Smooth muscle cell of trachea (primary cell): ENCODE measurements around the gene GALNS. TPM values are rescaled to one million over a fixed set of nuclear protein-coding genes. Genes with fewer than 3 reads are reported as not detected.

Experiments
- total RNA-seq: library from RNA; depleted of rRNA; stranded (reverse); fragments of >200 nt; gene quantifications from 2 replicates; pipeline ENCODE4 v1.2.1, GENCODE V29; 2014

Gene GALNS, protein sequence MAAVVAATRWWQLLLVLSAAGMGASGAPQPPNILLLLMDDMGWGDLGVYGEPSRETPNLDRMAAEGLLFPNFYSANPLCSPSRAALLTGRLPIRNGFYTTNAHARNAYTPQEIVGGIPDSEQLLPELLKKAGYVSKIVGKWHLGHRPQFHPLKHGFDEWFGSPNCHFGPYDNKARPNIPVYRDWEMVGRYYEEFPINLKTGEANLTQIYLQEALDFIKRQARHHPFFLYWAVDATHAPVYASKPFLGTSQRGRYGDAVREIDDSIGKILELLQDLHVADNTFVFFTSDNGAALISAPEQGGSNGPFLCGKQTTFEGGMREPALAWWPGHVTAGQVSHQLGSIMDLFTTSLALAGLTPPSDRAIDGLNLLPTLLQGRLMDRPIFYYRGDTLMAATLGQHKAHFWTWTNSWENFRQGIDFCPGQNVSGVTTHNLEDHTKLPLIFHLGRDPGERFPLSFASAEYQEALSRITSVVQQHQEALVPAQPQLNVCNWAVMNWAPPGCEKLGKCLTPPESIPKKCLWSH
- 34.9 and 57.7 TPM in 2 replicates for total RNA-seq

DNA sequence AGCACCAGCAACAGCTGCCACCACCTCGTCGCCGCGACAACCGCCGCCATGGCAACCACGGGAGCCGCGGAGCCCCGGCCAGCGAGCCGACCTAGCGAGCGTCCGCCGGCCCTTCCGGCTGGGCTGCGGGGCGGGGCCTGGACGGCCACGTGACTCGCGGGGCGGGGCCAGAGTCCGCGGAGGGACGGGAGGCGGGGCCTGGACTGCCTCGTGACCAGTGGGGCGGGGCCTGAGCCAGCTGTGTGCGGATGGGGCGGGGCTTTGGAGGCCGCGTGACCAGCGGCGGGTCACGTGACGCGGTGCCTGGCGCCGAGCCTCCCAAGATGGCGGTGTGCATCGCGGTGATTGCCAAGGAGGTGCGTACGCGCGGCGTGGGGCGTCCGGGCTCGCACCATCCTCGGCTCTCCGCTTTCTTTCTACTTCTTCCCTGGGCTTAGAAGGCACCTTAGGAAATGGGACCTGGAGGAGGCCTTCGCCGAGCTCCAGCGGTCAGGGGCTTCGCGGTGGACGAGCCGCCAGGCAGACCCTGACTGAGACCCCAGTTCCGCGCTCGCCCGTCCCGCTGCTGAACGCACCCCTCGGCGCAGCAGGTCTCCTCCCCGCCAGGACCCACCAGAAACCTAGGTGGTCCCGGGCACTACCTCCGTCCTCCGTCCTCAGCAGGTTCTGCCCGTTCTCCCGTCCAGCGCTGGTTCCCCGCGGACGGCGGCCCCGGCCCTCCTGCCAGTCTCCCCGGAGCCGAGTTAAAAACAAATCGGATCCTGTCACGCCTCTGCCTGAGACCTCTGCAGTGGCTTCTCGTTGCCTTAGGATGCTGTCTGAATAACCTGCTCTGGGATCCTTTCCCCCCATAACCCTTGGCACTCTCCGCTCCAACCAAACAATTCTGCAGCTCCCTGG lies at the start of gene GALNS, which contains the start of gene TRAPPC2L:
GALNS (minus strand) TSS at position 120 of the 900 bp plus-strand sequence; CDS start at position 50, 70 bp downstream.
TRAPPC2L (plus strand) TSS at position 300 of the 900 bp plus-strand sequence; CDS start at position 324, 24 bp downstream.

DNA sequence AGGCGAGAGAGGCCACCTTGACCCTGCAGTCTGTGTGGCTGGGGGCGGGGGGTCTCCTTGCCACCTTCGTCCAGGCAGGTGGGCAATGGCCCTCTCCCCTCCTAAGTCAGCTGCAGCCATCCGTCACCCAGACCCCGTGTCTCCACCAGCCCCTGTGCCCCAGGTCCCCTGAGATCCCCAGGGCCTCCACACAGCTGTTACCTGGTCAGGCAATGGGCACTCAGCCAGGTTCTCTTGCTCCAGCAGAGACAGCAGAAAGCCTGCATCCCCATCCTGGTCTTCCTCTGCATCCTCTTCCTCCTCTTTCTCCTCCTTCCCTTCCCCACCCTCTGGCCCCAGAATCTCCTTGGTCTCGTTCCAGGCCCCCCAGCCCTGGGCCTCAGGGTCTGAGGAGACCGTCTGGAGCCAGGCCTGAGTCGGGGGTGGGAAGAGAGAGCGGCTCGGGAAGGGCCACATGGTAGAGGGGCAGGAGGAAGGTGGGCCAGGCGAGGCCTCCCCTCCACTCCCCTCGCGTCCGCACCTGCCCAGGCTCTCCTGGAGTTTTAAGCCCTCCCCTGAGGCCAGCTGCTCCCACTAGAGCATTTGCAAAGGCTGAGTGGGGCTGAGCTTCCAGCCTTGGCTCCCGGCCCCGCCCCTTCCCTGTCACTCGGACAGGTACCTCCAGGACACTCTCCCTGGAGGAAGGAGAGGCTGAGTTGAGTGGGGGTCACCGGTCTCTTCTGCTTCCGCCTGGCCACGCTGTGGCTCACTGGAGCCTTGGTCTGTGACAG lies 9.6 kb upstream of the GALNS start, which contains the start of gene PABPN1L:
PABPN1L (minus strand) TSS at position 510 of the 770 bp plus-strand sequence; CDS start at position 456, 54 bp downstream.

DNA sequence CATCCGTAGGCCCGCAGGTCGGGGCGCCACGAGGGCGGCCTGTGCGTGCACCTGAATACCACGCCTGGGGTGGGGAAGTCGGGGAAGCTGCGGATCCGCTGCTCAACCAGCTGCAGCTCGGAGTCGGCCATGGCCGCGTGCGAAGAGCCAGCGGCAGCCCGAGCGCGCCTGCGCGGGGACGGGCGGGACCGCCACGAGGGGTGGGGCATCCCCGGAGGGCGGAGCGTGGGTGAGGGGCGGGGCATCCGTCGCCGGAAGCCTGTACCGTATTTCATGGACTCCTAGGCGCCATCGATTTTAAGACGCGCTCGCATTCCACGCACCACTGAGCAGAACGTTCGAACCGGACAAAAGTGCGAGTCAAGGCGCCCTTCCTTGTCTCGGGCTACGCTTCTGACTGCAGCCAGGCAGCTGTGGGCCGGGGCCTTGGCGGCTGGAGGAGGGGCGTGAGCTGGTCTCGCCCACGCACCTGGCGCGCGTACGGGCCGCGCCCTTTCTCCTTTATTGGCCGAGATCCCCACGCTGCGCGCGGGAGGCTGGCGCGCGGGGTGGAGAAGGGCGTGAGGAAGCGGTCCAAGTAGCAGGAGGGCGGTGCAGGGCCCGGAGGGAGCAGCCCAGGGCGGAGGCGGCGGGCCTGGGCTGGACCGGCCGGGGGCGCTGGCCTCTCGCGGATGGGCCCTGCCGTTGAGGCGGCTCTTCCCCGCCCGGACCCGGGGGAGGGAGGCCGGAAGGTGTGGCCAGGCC lies 44.8 kb downstream of the GALNS start, which contains the start of gene APRT:
APRT (minus strand) TSS at position 160 of the 744 bp plus-strand sequence; CDS start at position 131, 29 bp downstream.

DNA sequence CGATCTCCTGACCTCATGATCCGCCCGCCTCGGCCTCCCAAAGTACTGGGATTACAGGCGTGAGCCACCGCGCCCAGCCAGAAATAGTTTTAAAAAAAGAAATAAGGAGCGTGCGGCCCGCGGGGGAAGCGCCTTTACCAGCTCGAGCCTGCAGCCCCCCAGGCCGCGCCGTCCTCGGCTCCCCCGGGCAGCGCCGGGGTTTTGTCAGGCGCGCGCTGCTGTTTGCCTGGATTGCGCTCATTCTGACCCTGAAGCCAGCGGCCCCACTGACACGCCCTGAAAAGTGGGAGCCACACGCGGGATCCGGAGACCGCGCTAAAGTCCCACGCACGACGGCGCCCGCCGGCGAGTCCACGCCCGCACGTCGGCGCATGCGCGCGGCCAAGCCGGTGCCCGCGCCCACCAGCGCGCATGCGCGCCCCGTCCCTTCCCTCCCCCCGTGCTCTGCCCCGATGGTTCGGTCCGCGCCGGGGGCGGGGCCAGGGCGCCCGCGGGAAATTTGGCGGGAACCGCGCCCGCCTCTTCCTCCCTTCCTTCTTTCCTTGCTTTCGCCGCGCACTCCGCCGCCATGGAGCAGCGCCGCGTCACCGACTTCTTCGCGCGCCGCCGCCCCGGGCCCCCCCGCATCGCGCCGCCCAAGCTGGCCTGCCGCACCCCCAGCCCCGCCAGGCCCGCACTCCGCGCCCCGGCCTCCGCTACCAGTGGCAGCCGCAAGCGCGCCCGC lies 53.3 kb downstream of the GALNS start, which contains the start of gene CDT1:
CDT1 (plus strand) TSS at position 526 of the 724 bp plus-strand sequence; CDS start at position 569, 43 bp downstream.

DNA sequence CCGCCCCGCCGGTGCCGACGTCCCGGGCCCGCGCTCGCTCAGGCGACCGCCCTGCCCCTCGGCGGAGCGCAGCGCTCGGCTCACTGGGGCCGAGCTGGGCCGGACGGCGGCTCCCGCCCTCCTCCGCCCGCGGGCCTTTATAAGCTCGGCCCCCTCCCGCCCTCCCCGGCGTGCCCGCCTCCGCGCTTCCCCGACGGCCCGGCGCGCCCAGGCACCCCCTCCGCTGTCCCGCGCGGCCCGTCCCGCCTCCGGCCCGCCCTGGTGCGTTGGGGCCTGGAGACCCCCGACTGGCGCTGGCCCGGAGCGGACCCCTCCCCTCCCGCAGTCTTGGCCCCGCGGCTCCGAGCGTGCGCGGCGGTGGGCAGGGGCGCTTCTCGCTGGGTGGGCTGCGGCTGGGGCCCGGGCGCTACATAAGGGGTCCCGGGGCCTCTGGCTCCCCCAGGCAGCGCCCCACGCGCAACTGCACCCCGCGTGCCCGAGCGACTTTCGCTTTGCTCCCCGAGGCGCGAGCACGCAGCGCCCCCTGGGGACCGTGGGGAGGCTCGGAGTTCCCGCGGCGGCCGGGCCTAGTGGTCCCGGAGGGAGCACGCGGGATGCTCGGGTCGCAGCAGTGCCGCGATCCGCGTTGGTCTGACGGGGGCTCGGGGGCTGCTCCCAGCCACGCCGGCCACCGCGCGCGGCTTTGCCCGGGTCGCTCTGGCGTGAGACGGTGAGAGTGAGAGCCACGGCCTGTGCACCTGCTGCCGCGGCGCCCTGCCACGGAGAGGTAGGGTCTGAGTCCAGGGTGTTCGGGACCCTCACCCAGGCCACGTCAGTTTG lies 71.4 kb downstream of the GALNS start, which contains the start of gene PIEZO1:
PIEZO1 (minus strand) TSS at position 115 of the 819 bp plus-strand sequence. CDS start 256 bp downstream, outside the sequence.

Other genes starting within 250 kb of the GALNS start
- gene IL17C, start 218.4 kb downstream of the GALNS start, total RNA-seq: not detected in 2 replicates
- 206 and 327 TPM in 2 replicates for gene CYBA, start 205.9 kb downstream of the GALNS start, total RNA-seq
- 68.3 and 118 TPM in 2 replicates for gene MVD, start 193.9 kb downstream of the GALNS start, total RNA-seq
- 0.33 TPM in 1 of 2 replicates, not detected in the other for gene SNAI3, start 170.4 kb downstream of the GALNS start, total RNA-seq
- 7.3 and 18.4 TPM in 2 replicates for gene RNF166, start 150.5 kb downstream of the GALNS start, total RNA-seq
- gene CTU2, start 150.4 kb downstream of the GALNS start, total RNA-seq: 11.5 and 16.7 TPM in 2 replicates
- gene PIEZO1, start 71.7 kb downstream of the GALNS start, total RNA-seq: 215 and 304 TPM in 2 replicates
- 3.3 and 10.9 TPM in 2 replicates for gene CDT1, start 53.2 kb downstream of the GALNS start, total RNA-seq
- gene APRT, start 45.0 kb downstream of the GALNS start, total RNA-seq: 90.6 and 121 TPM in 2 replicates
- 49.8 and 62.8 TPM in 2 replicates for gene TRAPPC2L, start 180 bp upstream of the GALNS start, total RNA-seq
- not detected in 2 replicates for gene PABPN1L, start 9.7 kb upstream of the GALNS start, total RNA-seq
- 0.17 TPM in 1 of 2 replicates, not detected in the other for gene CBFA2T3, start 120.3 kb upstream of the GALNS start, total RNA-seq
- 31.7 and 33.7 TPM in 2 replicates for gene ACSF3, start 236.9 kb upstream of the GALNS start, total RNA-seq